Nephron (organoid): ENCODE measurements around the gene UGT1A9.

Experiments used
- H3K27ac Mint-ChIP-seq, 3 experiments: 2 replicates each; pipeline ENCODE4 v1.8.0; 2020; ENCODE audit warnings: mixed read lengths in 3 of 3, mild to moderate bottlenecking in 2 of 3, moderate library complexity in 1 of 3
- H3K27me3 Mint-ChIP-seq: 2 replicates; pipeline ENCODE4 v1.8.0; 2021; ENCODE audit warnings: low read depth, mild to moderate bottlenecking, moderate library complexity, mixed read lengths
- H3K36me3 Mint-ChIP-seq: 2 replicates; pipeline ENCODE4 v1.8.0; 2020; ENCODE audit warnings: low read depth, mixed read lengths
- H3K4me1 Mint-ChIP-seq: 2 replicates; pipeline ENCODE4 v1.8.0; 2020; ENCODE audit warnings: mixed read lengths
- H3K4me3 Mint-ChIP-seq, 3 experiments: 2 replicates each; pipeline ENCODE4 v1.8.0; 2020; ENCODE audit warnings: mild to moderate bottlenecking in 3 of 3, mixed read lengths in 3 of 3, moderate library complexity in 2 of 3
- H3K9me3 Mint-ChIP-seq: 2 replicates; pipeline ENCODE4 v1.8.0; 2020; ENCODE audit warnings: mixed read lengths
- CTCF ChIP-seq, 3 experiments: fragments of 200-600 bp; sonication (generic); IDR thresholded peaks; one replicate each; pipeline ENCODE4 v1.5.0; 2021; ENCODE audit warnings: antibody characterized with exemption in 3 of 3; ENCODE audit not compliant: unreplicated experiment in 3 of 3

UGT1A9 gene

GRCh38 chr2:233758141-233758540 is 86.4 kb downstream of the UGT1A9 start:
- Mint-ChIP-seq H3K4me3 (no peak overlapping the region), H3K9me3 (no peaks in the 10 kb centered on the region), H3K27ac (no peak overlapping the region), H3K4me1 (no peaks in the 10 kb centered on the region), H3K36me3 (no peaks in the 10 kb centered on the region), H3K27me3 (peaks cover 9% of the 10 kb centered on the region)
- TF ChIP-seq CTCF (IDR thresholded peaks at IDR 0.05; ENCODE audit: unreplicated experiment in 3 of 3) = no peak

DNA sequence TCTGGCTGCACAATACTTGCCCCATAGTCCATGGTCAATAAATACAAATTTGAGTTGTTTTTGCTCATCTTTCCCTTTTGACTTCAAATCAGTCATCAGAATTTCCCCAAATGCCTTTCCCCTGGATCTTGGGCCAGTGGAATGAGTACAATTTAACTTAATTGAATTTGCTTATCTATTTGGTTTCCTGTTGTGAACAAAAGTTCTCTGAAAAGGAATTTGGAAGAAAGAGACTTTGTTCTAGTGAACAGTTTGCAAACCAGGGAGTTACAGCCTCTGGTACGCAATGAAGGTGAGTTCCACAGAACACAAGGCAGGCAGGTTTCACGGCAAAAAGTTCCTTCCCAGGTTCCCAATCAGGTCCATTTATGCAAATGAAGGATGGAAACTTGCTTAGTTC is 87.2 kb downstream of the UGT1A9 start:
- no peaks in the 10 kb centered on the region for H3K4me1 Mint-ChIP-seq
- TF ChIP-seq CTCF (IDR thresholded peaks at IDR 0.05; ENCODE audit: unreplicated experiment in 3 of 3) = no peak
- no peaks in the 10 kb centered on the region for H3K36me3 Mint-ChIP-seq
- H3K27ac Mint-ChIP-seq = no peak overlapping the region
- H3K9me3 Mint-ChIP-seq = no peaks in the 10 kb centered on the region
- H3K4me3 Mint-ChIP-seq = no peak overlapping the region
- H3K27me3 Mint-ChIP-seq = peaks cover 9% of the 10 kb centered on the region

DNA sequence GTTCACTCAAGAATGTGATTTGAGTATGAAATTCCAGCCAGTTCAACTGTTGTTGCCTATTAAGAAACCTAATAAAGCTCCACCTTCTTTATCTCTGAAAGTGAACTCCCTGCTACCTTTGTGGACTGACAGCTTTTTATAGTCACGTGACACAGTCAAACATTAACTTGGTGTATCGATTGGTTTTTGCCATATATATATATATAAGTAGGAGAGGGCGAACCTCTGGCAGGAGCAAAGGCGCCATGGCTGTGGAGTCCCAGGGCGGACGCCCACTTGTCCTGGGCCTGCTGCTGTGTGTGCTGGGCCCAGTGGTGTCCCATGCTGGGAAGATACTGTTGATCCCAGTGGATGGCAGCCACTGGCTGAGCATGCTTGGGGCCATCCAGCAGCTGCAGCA is 88.3 kb downstream of the UGT1A9 start, which contains the start of gene UGT1A1:
UGT1A1 (plus strand) TSS at position 228 of the 400 bp plus-strand sequence; CDS start at position 246, 18 bp downstream.
- Mint-ChIP-seq H3K9me3 (no peaks in the 10 kb centered on the region), H3K4me1 (no peaks in the 10 kb centered on the region), H3K4me3 (no peak within 1 kb of the TSS), H3K36me3 (no peaks in the 10 kb centered on the region), H3K27me3 (peaks cover 9% of the 10 kb centered on the region), H3K27ac (no peak within 1 kb of the TSS)
- no peak for TF ChIP-seq CTCF (IDR thresholded peaks at IDR 0.05; ENCODE audit: unreplicated experiment in 3 of 3)

GRCh38 chr2:233761040-233761769 is 89.5 kb downstream of the UGT1A9 start:
- H3K27ac Mint-ChIP-seq = no peak overlapping the region
- no peaks in the 10 kb centered on the region for H3K36me3 Mint-ChIP-seq

DNA sequence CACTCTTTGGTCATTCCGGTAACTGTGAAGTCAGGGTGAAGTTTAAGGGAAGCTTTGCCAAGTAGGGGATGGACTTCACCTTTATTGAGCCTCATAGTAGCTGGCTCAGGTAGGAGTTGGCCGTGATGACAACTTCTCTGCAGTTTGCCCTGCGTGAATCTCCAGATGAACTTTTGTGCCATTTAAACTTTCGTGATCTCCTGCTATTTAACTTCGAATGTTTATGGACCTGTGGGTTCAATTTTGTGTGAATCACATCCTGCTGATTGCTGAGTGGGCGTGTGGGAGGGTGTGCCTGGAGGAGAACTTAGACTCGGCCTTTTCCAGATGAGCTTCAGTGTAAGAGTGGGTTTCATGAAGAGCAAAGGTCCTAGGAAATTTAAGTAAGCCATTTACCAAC is 92.6 kb downstream of the UGT1A9 start:
- no peak for TF ChIP-seq CTCF (IDR thresholded peaks at IDR 0.05; ENCODE audit: unreplicated experiment in 3 of 3)
- Mint-ChIP-seq H3K9me3 (no peaks in the 10 kb centered on the region), H3K4me3 (no peak overlapping the region), H3K36me3 (no peaks in the 10 kb centered on the region), H3K27ac (no peak overlapping the region), H3K27me3 (peaks cover 5% of the 10 kb centered on the region), H3K4me1 (no peaks in the 10 kb centered on the region)

More at GRCh38 chr2:233761040-233761769, 89.5 kb downstream of the UGT1A9 start:
- peaks cover 9% of the 10 kb centered on the region for H3K27me3 Mint-ChIP-seq
- no peaks in the 10 kb centered on the region for H3K9me3 Mint-ChIP-seq
- no peak overlapping the region for H3K4me3 Mint-ChIP-seq
- H3K4me1 Mint-ChIP-seq = no peaks in the 10 kb centered on the region
- no peak for TF ChIP-seq CTCF (IDR thresholded peaks at IDR 0.05; ENCODE audit: unreplicated experiment in 3 of 3)

DNA sequence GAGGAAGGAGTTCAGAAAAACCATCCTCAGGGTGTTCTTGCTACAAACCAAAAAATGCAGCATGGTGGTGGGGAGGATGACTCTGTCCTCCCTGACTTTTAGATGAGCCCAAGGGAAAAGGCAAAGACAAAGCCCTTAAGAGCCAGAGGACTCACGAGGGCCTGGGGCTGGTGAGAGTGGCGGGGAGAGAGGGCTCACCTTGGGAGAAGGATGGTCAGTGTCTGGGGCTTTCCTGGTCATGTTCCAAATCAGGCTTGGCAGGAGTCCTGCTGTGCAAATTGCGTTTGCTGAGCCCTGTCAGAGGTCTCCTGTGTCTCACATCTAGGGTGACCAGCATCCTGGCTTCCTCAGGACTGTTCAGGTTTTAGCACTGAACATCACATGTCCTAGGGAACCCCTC is 93.1 kb downstream of the UGT1A9 start:
- no peak for TF ChIP-seq CTCF (IDR thresholded peaks at IDR 0.05; ENCODE audit: unreplicated experiment in 3 of 3)
- H3K27ac Mint-ChIP-seq = no peak overlapping the region
- no peaks in the 10 kb centered on the region for H3K36me3 Mint-ChIP-seq
- H3K4me3 Mint-ChIP-seq = no peak overlapping the region
- H3K4me1 Mint-ChIP-seq = no peaks in the 10 kb centered on the region
- no peaks in the 10 kb centered on the region for H3K9me3 Mint-ChIP-seq
- peaks cover 5% of the 10 kb centered on the region for H3K27me3 Mint-ChIP-seq
